MCF 10A (cell line): Measurements from ENCODE around the gene SERTAD4. TPM values are rescaled to one million over a fixed set of nuclear protein-coding genes. Genes with fewer than 3 reads are reported as not detected.
A peak's percentile ranks its signal among the peaks of the same experiment; 100 is the strongest.

ENCODE experiments used
- BruUV-seq: library from RNA; stranded (reverse); fragments of 400-500 nt; replicated peaks from 2 replicates; lab custom pipeline; 2021; lab: Mats Ljungman, UMichigan
- CTCF ChIA-PET: fragments of 300-600 bp; sonication (Branson Sonifier 250); formaldehyde crosslinking; extraction: SDS; loops from one replicate; lab custom pipeline; 2021; ENCODE audit warnings: antibody characterized with exemption, inconsistent platforms; lab: Yijun Ruan, JAX
- POLR2A ChIA-PET: fragments of 300-600, 350-650 bp; sonication (Branson Sonifier 250); formaldehyde crosslinking; extraction: SDS; loops from one replicate; lab custom pipeline; 2020; ENCODE audit warnings: antibody characterized with exemption, inconsistent platforms; lab: Yijun Ruan, JAX
- DNase-seq: peaks from one replicate; pipeline ENCODE4 v3.0.0-alpha.2; 2018; ENCODE audit not compliant: unreplicated experiment
- H3K27ac Mint-ChIP-seq: one replicate; pipeline ENCODE4 v1.8.0; 2022; ENCODE audit warnings: mild to moderate bottlenecking, low read depth, mixed read lengths; ENCODE audit not compliant: unreplicated experiment
- H3K27me3 Mint-ChIP-seq: one replicate; pipeline ENCODE4 v1.8.0; 2022; ENCODE audit warnings: mixed read lengths; ENCODE audit not compliant: insufficient read depth, unreplicated experiment
- H3K36me3 Mint-ChIP-seq: one replicate; pipeline ENCODE4 v1.8.0; 2022; ENCODE audit warnings: mild to moderate bottlenecking, moderate library complexity, mixed read lengths; ENCODE audit not compliant: insufficient read depth, unreplicated experiment
- H3K4me1 Mint-ChIP-seq: one replicate; pipeline ENCODE4 v1.8.0; 2022; ENCODE audit warnings: mixed read lengths; ENCODE audit not compliant: insufficient read depth, unreplicated experiment
- H3K4me3 Mint-ChIP-seq: one replicate; pipeline ENCODE4 v1.8.0; 2022; ENCODE audit warnings: mild to moderate bottlenecking, moderate library complexity, mixed read lengths; ENCODE audit not compliant: unreplicated experiment
- H3K9me3 Mint-ChIP-seq: one replicate; pipeline ENCODE4 v1.8.0; 2022; ENCODE audit warnings: mixed read lengths; ENCODE audit not compliant: unreplicated experiment
- CTCF ChIP-seq: fragments of 200-600 bp; IDR thresholded peaks from one replicate; pipeline ENCODE4 v1.8.0; 2022; ENCODE audit warnings: antibody characterized with exemption, mild to moderate bottlenecking; ENCODE audit not compliant: unreplicated experiment
- intact Hi-C: fragments of 100-400 bp; cut with micrococcal nuclease; formaldehyde crosslinking; loops from 2 replicates; pipeline ENCODE4 v1.14.1; 2022
- total RNA-seq: library from RNA; stranded (reverse); gene quantifications from 2 replicates; pipeline ENCODE4 v1.2.3, GENCODE V29; 2022

Gene SERTAD4
- total RNA-seq, 1 experiment from 2014 or later = 0.19 TPM

- no TSS peak for BruUV-seq
- Mint-ChIP-seq H3K4me1 (peaks cover 13% of the 10 kb centered on the region), H3K4me3 (no peak overlapping the region), H3K27ac (no peak overlapping the region), H3K27me3 (peaks cover 6% of the 10 kb centered on the region), H3K36me3 (no peaks in the 10 kb centered on the region), H3K9me3 (no peaks in the 10 kb centered on the region)
- intact Hi-C loops = no loop called here
- ChIA-PET CTCF (interaction anchor here (0.8 kb wide), 1 partner anchor 17 kb away, joined by 3 read pairs; no protein-coding TSS in a partner anchor), POLR2A (interaction anchor here (0.7 to 0.8 kb wide), 2 partner anchors 190 to 321 kb away, joined by 3 to 4 read pairs; no protein-coding TSS in a partner anchor)
- no peak for TF ChIP-seq CTCF
- DNase-seq = peak; percentile 79
These were observed 29.7 kb downstream of the SERTAD4 start for GRCh38 chr1:210262167-210262896.

GRCh38 chr1:210262897-210263272, 30.3 kb downstream of the SERTAD4 start:
- H3K4me3 Mint-ChIP-seq = no peak overlapping the region
- ChIA-PET CTCF (interaction anchor here (0.5 to 0.8 kb wide), 3 partner anchors 9 to 1425 kb away, joined by 3 to 5 read pairs (median 3); no protein-coding TSS in a partner anchor), POLR2A (interaction anchor here (0.7 kb wide), 1 partner anchor 322 kb away, joined by 4 read pairs; no protein-coding TSS in a partner anchor)
- intact Hi-C loops = no loop called here
- no peak for TF ChIP-seq CTCF
- H3K27me3 Mint-ChIP-seq = peaks cover 12% of the 10 kb centered on the region
- H3K36me3 Mint-ChIP-seq = no peaks in the 10 kb centered on the region
- no peak overlapping the region for H3K27ac Mint-ChIP-seq
- H3K9me3 Mint-ChIP-seq = no peaks in the 10 kb centered on the region
- BruUV-seq = no TSS peak
- no peak for DNase-seq
- H3K4me1 Mint-ChIP-seq = peaks cover 8% of the 10 kb centered on the region

- Mint-ChIP-seq H3K27ac (no peak overlapping the region), H3K4me1 (peaks cover 6% of the 10 kb centered on the region), H3K27me3 (peaks cover 22% of the 10 kb centered on the region), H3K4me3 (no peak overlapping the region), H3K9me3 (no peaks in the 10 kb centered on the region), H3K36me3 (no peaks in the 10 kb centered on the region)
- CTCF ChIA-PET = interaction anchor here (0.5 to 1.0 kb wide), 7 partner anchors 10 to 46 kb away, joined by 3 to 6 read pairs (median 3); no protein-coding TSS in a partner anchor
- no TSS peak for BruUV-seq
- POLR2A ChIA-PET = no interaction called here
- intact Hi-C loops = no loop called here
- TF ChIP-seq CTCF = no peak
- DNase-seq = no peak
These were observed 31.4 kb downstream of the SERTAD4 start for GRCh38 chr1:210263963-210264362.
